NCI-H345 treated with DMSO at 0.1 percent for 48 hours (cell line): ENCODE data around the gene PEF1.
"Not testable (repeated sequence)": the region's sequence is repeated elsewhere in the genome, so short reads cannot be mapped to it uniquely, and the experiment has no call there.

Experiments
- DNase-seq: peaks from one replicate; lab custom pipeline; 2025; ENCODE audit not compliant: unreplicated experiment; lab: John Stamatoyannopoulos, UW

The PEF1 gene

GRCh38 chr1:31615414-31615813 is 29.3 kb downstream of the PEF1 start:
- no peak for DNase-seq

- no peak for DNase-seq
Observed at GRCh38 chr1:31614414-31615005, 30.2 kb downstream of the PEF1 start.

- no peak for DNase-seq
Observed at GRCh38 chr1:31609514-31610118, 35.1 kb downstream of the PEF1 start.

- no peak for DNase-seq
Observed at GRCh38 chr1:31607360-31607759, 37.3 kb downstream of the PEF1 start.

- DNase-seq, result no peak
Observed at GRCh38 chr1:31605908-31606427, 38.7 kb downstream of the PEF1 start.

- no peak for DNase-seq
Observed at GRCh38 chr1:31602081-31602480, 42.6 kb downstream of the PEF1 start.

GRCh38 chr1:31600641-31601040 is 44.0 kb downstream of the PEF1 start:
- DNase-seq, result no peak

- DNase-seq, result no peak
Observed at GRCh38 chr1:31598980-31599379, 45.7 kb downstream of the PEF1 start.

- DNase-seq, result no peak
Observed at GRCh38 chr1:31596737-31597097, 48.0 kb downstream of the PEF1 start.

- DNase-seq, result no peak
Observed at GRCh38 chr1:31595836-31596736, 48.6 kb downstream of the PEF1 start.

- DNase-seq, result peak; percentile 56
Observed at GRCh38 chr1:31593770-31594632, 50.7 kb downstream of the PEF1 start.

GRCh38 chr1:31593136-31593665 is 51.5 kb downstream of the PEF1 start:
- DNase-seq, result no peak

GRCh38 chr1:31592132-31592531 is 52.5 kb downstream of the PEF1 start:
- DNase-seq, result no peak

- DNase-seq, result no peak
Observed at GRCh38 chr1:31591425-31592093, 53.1 kb downstream of the PEF1 start.

GRCh38 chr1:31588751-31589515 is 55.7 kb downstream of the PEF1 start:
- no peak for DNase-seq

GRCh38 chr1:31587720-31588423 is 56.8 kb downstream of the PEF1 start:
- DNase-seq, result no peak

GRCh38 chr1:31587328-31587699 is 57.4 kb downstream of the PEF1 start:
- DNase-seq, result not testable (repeated sequence)

- no peak for DNase-seq
Observed at GRCh38 chr1:31586376-31587327, 58.0 kb downstream of the PEF1 start.
